Activated CD4-positive, CD25-positive, alpha-beta regulatory T cell treated with anti-CD3 and anti-CD28 coated beads, Interleukin-2, amount 50 U/mL, for 24 hours (primary cell): ENCODE data around the gene NKD1.
"Not testable (repeated sequence)": the region's sequence is repeated elsewhere in the genome, so short reads cannot be mapped to it uniquely, and the experiment has no call there.

Source experiments
- ATAC-seq, 2 donors: fragments of 150-1000 bp; cut with Tn5 transposase; one replicate each; pipeline ENCODE4 v1.10.0; 2021; ENCODE audit warnings: mild to moderate bottlenecking in 1 of 2, moderate library complexity in 1 of 2

The NKD1 gene

GRCh38 chr16:50559804-50560514, 11.8 kb downstream of the NKD1 start:
- no peak for ATAC-seq

GRCh38 chr16:50560903-50561863, 13.0 kb downstream of the NKD1 start:
- no peak for ATAC-seq

- ATAC-seq: no peak
These were observed 14.5 kb downstream of the NKD1 start for GRCh38 chr16:50562657-50563056.

GRCh38 chr16:50563989-50564388, 15.8 kb downstream of the NKD1 start:
- ATAC-seq: no peak

- no peak for ATAC-seq
These were observed 17.2 kb downstream of the NKD1 start for GRCh38 chr16:50565428-50565827.

GRCh38 chr16:50566014-50566962, 18.1 kb downstream of the NKD1 start:
- ATAC-seq: no peak

GRCh38 chr16:50567651-50568050, 19.5 kb downstream of the NKD1 start:
- no peak for ATAC-seq

GRCh38 chr16:50568187-50568815, 20.1 kb downstream of the NKD1 start:
- ATAC-seq: no peak

- no peak for ATAC-seq
These were observed 22.2 kb downstream of the NKD1 start for GRCh38 chr16:50570354-50570753.

GRCh38 chr16:50570808-50571598, 22.8 kb downstream of the NKD1 start:
- no peak for ATAC-seq

- ATAC-seq: no peak
These were observed 23.6 kb downstream of the NKD1 start for GRCh38 chr16:50571786-50572185.

GRCh38 chr16:50572700-50573099, 24.5 kb downstream of the NKD1 start:
- ATAC-seq: no peak

GRCh38 chr16:50573279-50573678, 25.1 kb downstream of the NKD1 start:
- ATAC-seq: no peak

GRCh38 chr16:50573947-50574744, 25.9 kb downstream of the NKD1 start:
- ATAC-seq: no peak

GRCh38 chr16:50574745-50575136, 26.5 kb downstream of the NKD1 start:
- ATAC-seq: no peak

- ATAC-seq: no peak
These were observed 27.5 kb downstream of the NKD1 start for GRCh38 chr16:50575743-50576142.

- no peak for ATAC-seq
These were observed 28.4 kb downstream of the NKD1 start for GRCh38 chr16:50576403-50577113.

GRCh38 chr16:50578137-50578536, 29.9 kb downstream of the NKD1 start:
- no peak for ATAC-seq

- ATAC-seq: not testable (repeated sequence)
These were observed 31.2 kb downstream of the NKD1 start for GRCh38 chr16:50579373-50579772.
